Activated B cell treated with CpG ODN at 0.5 μM for 24 hours (primary cell): ENCODE measurements around the gene KIF20A. TPM values are rescaled to one million over a fixed set of nuclear protein-coding genes. Genes with fewer than 3 reads are reported as not detected.

Experiments used
- ATAC-seq: fragments of 200-7000 bp; cut with Tn5 transposase; one replicate; pipeline ENCODE4 v1.10.0; 2021; ENCODE audit warnings: low read depth, mild to moderate bottlenecking, moderate library complexity
- CTCF ChIA-PET: fragments of 350-600 bp; sonication (Branson Sonifier 250); formaldehyde crosslinking; loops from one replicate; lab custom pipeline; 2021; ENCODE audit warnings: antibody characterized with exemption; lab: Charles Lee
- POLR2A ChIA-PET: fragments of 350-600 bp; sonication (Branson Sonifier 250); formaldehyde crosslinking; loops from one replicate; lab custom pipeline; 2021; ENCODE audit warnings: antibody characterized with exemption; lab: Charles Lee
- DNase-seq: peaks from one replicate; pipeline ENCODE4 v3.0.0; 2022
- H3K27ac Mint-ChIP-seq: one replicate; pipeline ENCODE4 v1.8.0; 2020; ENCODE audit warnings: mixed read lengths
- H3K27me3 Mint-ChIP-seq: one replicate; pipeline ENCODE4 v1.8.0; 2021; ENCODE audit warnings: mixed read lengths
- H3K36me3 Mint-ChIP-seq: one replicate; pipeline ENCODE4 v1.8.0; 2021; ENCODE audit warnings: low read depth, mixed read lengths
- H3K4me1 Mint-ChIP-seq: one replicate; pipeline ENCODE4 v1.8.0; 2021; ENCODE audit warnings: mixed read lengths
- H3K4me3 Mint-ChIP-seq: one replicate; pipeline ENCODE4 v1.8.0; 2020; ENCODE audit warnings: mild to moderate bottlenecking, mixed read lengths
- H3K9me3 Mint-ChIP-seq: one replicate; pipeline ENCODE4 v1.8.0; 2020; ENCODE audit warnings: mixed read lengths
- CTCF ChIP-seq: fragments of 200-600 bp; IDR thresholded peaks from one replicate; pipeline ENCODE4 v1.8.0; 2022; ENCODE audit warnings: antibody characterized with exemption, mild to moderate bottlenecking
- intact Hi-C: fragments of 100-400 bp; cut with micrococcal nuclease; formaldehyde crosslinking; loops from one replicate; pipeline ENCODE4 v1.15.1; 2024
- total RNA-seq: library from RNA; stranded (reverse); gene quantifications from 2 replicates; pipeline ENCODE4 v1.2.3, GENCODE V29; 2022

The KIF20A gene
- total RNA-seq, 1 donor from 2014 or later, result 0.40 TPM

- TF ChIP-seq CTCF, result no peak
- H3K27me3 Mint-ChIP-seq, result no peaks in the 10 kb centered on the region
- DNase-seq, result no peak
- ChIA-PET POLR2A (no interaction called here), CTCF (no interaction called here)
- no peak for ATAC-seq
- no peaks in the 10 kb centered on the region for H3K4me1 Mint-ChIP-seq
- peaks cover 58% of the 10 kb centered on the region for H3K36me3 Mint-ChIP-seq
- H3K9me3 Mint-ChIP-seq, result no peaks in the 10 kb centered on the region
- H3K27ac Mint-ChIP-seq, result no peak overlapping the region
- H3K4me3 Mint-ChIP-seq, result no peak overlapping the region
- intact Hi-C loops, result no loop called here
Observed at GRCh38 chr5:138157626-138158025, 21.3 kb upstream of the KIF20A start.

- ChIA-PET CTCF (no interaction called here), POLR2A (no interaction called here)
- no peaks in the 10 kb centered on the region for H3K4me1 Mint-ChIP-seq
- H3K4me3 Mint-ChIP-seq, result no peak overlapping the region
- no peak for DNase-seq
- H3K27me3 Mint-ChIP-seq, result no peaks in the 10 kb centered on the region
- H3K27ac Mint-ChIP-seq, result no peak overlapping the region
- intact Hi-C loops, result no loop called here
- no peak for ATAC-seq
- no peak for TF ChIP-seq CTCF
- H3K36me3 Mint-ChIP-seq, result peaks cover 77% of the 10 kb centered on the region
- H3K9me3 Mint-ChIP-seq, result no peaks in the 10 kb centered on the region
Observed at GRCh38 chr5:138159666-138160065, 19.2 kb upstream of the KIF20A start.

- Mint-ChIP-seq H3K27me3 (no peaks in the 10 kb centered on the region), H3K4me1 (no peaks in the 10 kb centered on the region), H3K27ac (no peak overlapping the region), H3K4me3 (no peak overlapping the region), H3K9me3 (no peaks in the 10 kb centered on the region), H3K36me3 (peaks cover 87% of the 10 kb centered on the region)
- ATAC-seq (no peak), DNase-seq (no peak)
- intact Hi-C loops, result no loop called here
- ChIA-PET CTCF (no interaction called here), POLR2A (no interaction called here)
- TF ChIP-seq CTCF, result no peak
Observed at GRCh38 chr5:138160706-138161105, 18.2 kb upstream of the KIF20A start.

GRCh38 chr5:138163721-138164120, 15.2 kb upstream of the KIF20A start:
- intact Hi-C loops, result no loop called here
- Mint-ChIP-seq H3K9me3 (no peaks in the 10 kb centered on the region), H3K36me3 (peaks cover 92% of the 10 kb centered on the region), H3K27me3 (no peaks in the 10 kb centered on the region), H3K4me3 (no peak overlapping the region), H3K27ac (no peak overlapping the region), H3K4me1 (no peaks in the 10 kb centered on the region)
- ATAC-seq, result no peak
- DNase-seq, result no peak
- ChIA-PET CTCF (no interaction called here), POLR2A (no interaction called here)
- TF ChIP-seq CTCF, result no peak

- intact Hi-C loops, result no loop called here
- ChIA-PET CTCF (no interaction called here), POLR2A (interaction anchor here (0.7 kb wide), 1 partner anchor 1124 kb away, joined by 3 read pairs; no protein-coding TSS in a partner anchor)
- TF ChIP-seq CTCF, result no peak
- no peak for DNase-seq
- H3K27ac Mint-ChIP-seq, result no peak overlapping the region
- no peak for ATAC-seq
- no peaks in the 10 kb centered on the region for H3K4me1 Mint-ChIP-seq
- H3K9me3 Mint-ChIP-seq, result no peaks in the 10 kb centered on the region
- H3K36me3 Mint-ChIP-seq, result peaks cover 89% of the 10 kb centered on the region
- no peaks in the 10 kb centered on the region for H3K27me3 Mint-ChIP-seq
- H3K4me3 Mint-ChIP-seq, result no peak overlapping the region
Observed at GRCh38 chr5:138169124-138169523, 9.8 kb upstream of the KIF20A start.
